H1 (cell line): ENCODE data around the gene ADGB. TPM values are rescaled to one million over a fixed set of nuclear protein-coding genes. Genes with fewer than 3 reads are reported as not detected.

ENCODE experiments used
- CTCF ChIA-PET: fragments of 300-600 bp; sonication (Branson Sonifier 250); formaldehyde crosslinking; loops from one replicate; lab custom pipeline; 2021; ENCODE audit not compliant: partially characterized antibody; lab: Charles Lee
- POLR2A ChIA-PET: fragments of 300-600 bp; sonication (Branson Sonifier 250); formaldehyde crosslinking; loops from one replicate; lab custom pipeline; 2021; ENCODE audit warnings: inconsistent platforms; ENCODE audit not compliant: partially characterized antibody; lab: Charles Lee
- DNase-seq, 2 experiments: peaks; one replicate each; pipeline versions ENCODE4 v3.0.0 to v3.0.0-alpha.2; 2010 to 2022; ENCODE audit warnings: low spot score in 2 of 2, low read depth in 1 of 2, mixed read lengths in 1 of 2
- FAIRE-seq: peaks from 2 replicates; lab custom pipeline; 2011; peaks lifted over from hg19 to GRCh38; lab: Jason Lieb, UNC
- H2AFZ ChIP-seq: 2 replicates; pipeline ENCODE4 v1.8.1; 2012; ENCODE audit warnings: low read length, inconsistent platforms
- H2AK5ac ChIP-seq: 2 replicates; pipeline ENCODE4 v1.6.1; 2013; ENCODE audit warnings: low read depth, low read length
- H2BK120ac ChIP-seq: replicated peaks from 2 replicates; pipeline ENCODE3; 2013; ENCODE audit warnings: low read depth, low read length, inconsistent platforms
- H2BK12ac ChIP-seq: 2 replicates; pipeline ENCODE4 v1.6.1; 2013; ENCODE audit warnings: low read depth, low read length
- H2BK15ac ChIP-seq: 2 replicates; pipeline ENCODE4 v1.6.1; 2013; ENCODE audit warnings: low read length
- H2BK20ac ChIP-seq: 2 replicates; pipeline ENCODE4 v1.6.1; 2013; ENCODE audit warnings: low read length
- H2BK5ac ChIP-seq: 2 replicates; pipeline ENCODE4 v1.6.1; 2013; ENCODE audit warnings: low read depth, low read length
- H3K14ac ChIP-seq: 2 replicates; pipeline ENCODE4 v1.6.1; 2013; ENCODE audit warnings: inconsistent platforms; ENCODE audit not compliant: insufficient read length
- H3K18ac ChIP-seq: 2 replicates; pipeline ENCODE4 v1.6.1; 2013; ENCODE audit warnings: low read length; ENCODE audit errors: extremely low read depth
- H3K23ac ChIP-seq: 2 replicates; pipeline ENCODE4 v1.6.1; 2013; ENCODE audit warnings: inconsistent platforms; ENCODE audit not compliant: insufficient read length
- H3K23me2 ChIP-seq: 2 replicates; pipeline ENCODE4 v1.6.1; 2013; ENCODE audit warnings: low read depth, low read length
- H3K27ac ChIP-seq: 2 replicates; pipeline ENCODE4 v1.6.1; 2011; ENCODE audit warnings: low read depth, low read length, inconsistent platforms
- H3K27me3 ChIP-seq, 4 experiments: replicated peaks in 1 of 4; 1 replicate in 1 of 4; 2 replicates in 3 of 4; pipeline versions ENCODE4 v1.6.1 to v1.8.1; 2011 to 2013; ENCODE audit warnings: low read length in 3 of 4, mild to moderate bottlenecking in 3 of 4, inconsistent platforms in 2 of 4, mixed read lengths in 2 of 4, moderate library complexity in 1 of 4; ENCODE audit not compliant: control insufficient read depth in 3 of 4, insufficient read depth in 3 of 4; ENCODE audit errors: extremely low read depth in 1 of 4
- H3K36me3 ChIP-seq, 4 experiments: 2 replicates each; pipeline versions ENCODE4 v1.6.1 to v1.8.1; 2011 to 2013; ENCODE audit warnings: mild to moderate bottlenecking in 4 of 4, low read length in 3 of 4, moderate library complexity in 2 of 4, control low read depth in 1 of 4, inconsistent platforms in 1 of 4; ENCODE audit not compliant: insufficient read depth in 4 of 4, control insufficient read depth in 2 of 4
- H3K4ac ChIP-seq: replicated peaks from 2 replicates; pipeline ENCODE3; 2013; ENCODE audit warnings: low read length, low read depth, mixed read lengths, inconsistent platforms; ENCODE audit not compliant: insufficient read length
- H3K4me1 ChIP-seq, 4 experiments: replicated peaks in 1 of 4; 1 replicate in 1 of 4; 2 replicates in 3 of 4; pipeline versions ENCODE4 v1.6.1 to v1.8.1; 2011 to 2013; ENCODE audit warnings: low read length in 3 of 4, inconsistent platforms in 2 of 4, mixed read lengths in 1 of 4; ENCODE audit not compliant: insufficient read depth in 4 of 4, control insufficient read depth in 3 of 4
- H3K4me2 ChIP-seq, 2 experiments: 2 replicates each; pipeline versions ENCODE4 v1.6.1 to v1.8.1; 2011 to 2013; ENCODE audit warnings: low read depth in 2 of 2, low read length in 2 of 2, control low read depth in 1 of 2, inconsistent platforms in 1 of 2, mild to moderate bottlenecking in 1 of 2; ENCODE audit not compliant: insufficient read depth in 1 of 2
- H3K4me3 ChIP-seq, 4 experiments: fragments of 200-600, 300-600 bp in 1 of 4; sonication (generic), shearing (Covaris generic), sonication (Bioruptor Twin) in 1 of 4; 2 replicates each; pipeline versions ENCODE4 v1.5.1 to v1.8.1; 2011 to 2016; ENCODE audit warnings: low read length in 4 of 4, low read depth in 3 of 4, control low read depth in 2 of 4, inconsistent platforms in 2 of 4, mild to moderate bottlenecking in 2 of 4, mixed read lengths in 1 of 4, moderate library complexity in 1 of 4; ENCODE audit not compliant: insufficient read depth in 2 of 4; ENCODE audit errors: extremely low read depth in 1 of 4
- H3K56ac ChIP-seq: replicated peaks from 2 replicates; pipeline ENCODE3; 2013; ENCODE audit warnings: low read depth, mild to moderate bottlenecking, mixed read lengths, low read length, inconsistent platforms; ENCODE audit not compliant: insufficient read length
- H3K79me1 ChIP-seq: 2 replicates; pipeline ENCODE4 v1.6.1; 2013; ENCODE audit warnings: low read depth, low read length, control low read depth
- H3K79me2 ChIP-seq, 2 experiments: 2 replicates each; pipeline versions ENCODE4 v1.6.1 to v1.8.1; 2012 to 2013; ENCODE audit warnings: low read length in 2 of 2, mild to moderate bottlenecking in 2 of 2, inconsistent platforms in 1 of 2; ENCODE audit not compliant: insufficient read depth in 2 of 2, control insufficient read depth in 1 of 2
- H3K9ac ChIP-seq, 4 experiments: replicated peaks in 1 of 4; 1 replicate in 1 of 4; 2 replicates in 3 of 4; pipeline versions ENCODE4 v1.6.1 to v1.8.1; 2011 to 2013; ENCODE audit warnings: low read depth in 3 of 4, low read length in 3 of 4, control low read depth in 2 of 4, mild to moderate bottlenecking in 2 of 4, moderate library complexity in 2 of 4, inconsistent platforms in 1 of 4; ENCODE audit errors: extremely low read depth in 1 of 4
- H3K9me3 ChIP-seq, 2 experiments: 2 replicates each; pipeline versions ENCODE4 v1.6.1 to v1.8.1; 2012 to 2013; ENCODE audit warnings: mild to moderate bottlenecking in 2 of 2, moderate library complexity in 2 of 2, control low read depth in 1 of 2, inconsistent platforms in 1 of 2, low read depth in 1 of 2, low read length in 1 of 2, mixed read lengths in 1 of 2; ENCODE audit not compliant: insufficient read depth in 2 of 2
- H4K20me1 ChIP-seq, 2 experiments: replicated peaks in 1 of 2; 2 replicates each; pipeline versions ENCODE3 to v1.8.1; 2011 to 2013; ENCODE audit warnings: inconsistent platforms in 2 of 2, low read length in 2 of 2, mild to moderate bottlenecking in 1 of 2; ENCODE audit not compliant: insufficient read depth in 2 of 2, control insufficient read depth in 1 of 2
- H4K5ac ChIP-seq: 2 replicates; pipeline ENCODE4 v1.6.1; 2013; ENCODE audit warnings: low read length, low read depth, mixed read lengths, inconsistent platforms; ENCODE audit not compliant: insufficient read length
- H4K8ac ChIP-seq: 2 replicates; pipeline ENCODE4 v1.8.0; 2013; ENCODE audit warnings: mild to moderate bottlenecking, moderate library complexity, low read length, inconsistent platforms; ENCODE audit not compliant: insufficient read depth; ENCODE audit errors: extremely low read depth
- H4K91ac ChIP-seq: replicated peaks from 2 replicates; pipeline ENCODE3; 2013; ENCODE audit warnings: low read length, mixed read lengths, inconsistent platforms; ENCODE audit not compliant: insufficient read length
- ATF3 ChIP-seq: IDR thresholded peaks from 2 replicates; pipeline ENCODE4 v1.6.1; 2011; ENCODE audit warnings: low read depth, mild to moderate bottlenecking, low read length; ENCODE audit not compliant: insufficient read depth
- BCL11A ChIP-seq, 2 experiments: IDR thresholded peaks; one replicate each; pipeline ENCODE4 v1.6.1; 2011; ENCODE audit warnings: low read depth in 2 of 2, low read length in 2 of 2, mild to moderate bottlenecking in 2 of 2
- CHD1 ChIP-seq: IDR thresholded peaks from 2 replicates; pipeline ENCODE4 v1.6.1; 2012; ENCODE audit warnings: low read depth, low read length, improper control_type of control experiment
- GABPA ChIP-seq: IDR thresholded peaks from 2 replicates; pipeline ENCODE4 v1.6.1; 2011; ENCODE audit warnings: mild to moderate bottlenecking, low read length, moderate library complexity, borderline replicate concordance; ENCODE audit not compliant: insufficient read depth
- KDM5A ChIP-seq: fragments of 200-600 bp; IDR thresholded peaks from 2 replicates; pipeline ENCODE4 v1.7.1; 2012; ENCODE audit warnings: mild to moderate bottlenecking, low read length, inconsistent platforms, mixed read lengths
- MAX ChIP-seq: IDR thresholded peaks from 2 replicates; pipeline ENCODE4 v1.6.1; 2012; ENCODE audit warnings: inconsistent platforms
- PHF8 ChIP-seq: fragments of 200-600 bp; sonication (generic); conservative IDR thresholded peaks from 2 replicates; pipeline ENCODE4 v1.7.1; 2012; ENCODE audit warnings: low read depth, mild to moderate bottlenecking, inconsistent platforms, low read length, moderate library complexity
- RXRA ChIP-seq: IDR thresholded peaks from 2 replicates; pipeline ENCODE4 v1.6.1; 2011; ENCODE audit warnings: low read depth, mild to moderate bottlenecking, low read length, moderate library complexity; ENCODE audit not compliant: insufficient read depth
- SAP30 ChIP-seq: fragments of 300-600 bp; sonication (generic); IDR thresholded peaks from 2 replicates; pipeline ENCODE4 v1.7.1; 2012; ENCODE audit warnings: low read length, moderate library complexity, mild to moderate bottlenecking, inconsistent platforms; ENCODE audit not compliant: insufficient read depth, insufficient replicate concordance
- SIRT6 ChIP-seq: IDR thresholded peaks from one replicate; pipeline ENCODE4 v1.7.1; 2012; ENCODE audit warnings: low read length, inconsistent platforms
- SIX5 ChIP-seq: IDR thresholded peaks from 2 replicates; pipeline ENCODE4 v1.6.1; 2011; ENCODE audit warnings: mild to moderate bottlenecking, low read depth, low read length
- SUZ12 ChIP-seq: fragments of 200-600 bp; sonication (generic); IDR thresholded peaks from 2 replicates; pipeline ENCODE4 v1.6.1; 2012; ENCODE audit warnings: mild to moderate bottlenecking, inconsistent platforms, low read length, moderate library complexity, mixed read lengths
- TBP ChIP-seq: IDR thresholded peaks from 2 replicates; pipeline ENCODE4 v1.6.1; 2011; ENCODE audit warnings: low read depth, low read length, improper control_type of control experiment
- TCF12 ChIP-seq: IDR thresholded peaks from 2 replicates; pipeline ENCODE4 v1.6.1; 2011; ENCODE audit warnings: low read depth, mild to moderate bottlenecking, low read length
- TEAD4 ChIP-seq: IDR thresholded peaks from 2 replicates; pipeline ENCODE4 v1.6.1; 2012; ENCODE audit warnings: low read depth, low read length, inconsistent platforms, mixed read lengths
- WGBS, 2 experiments: shearing (Covaris generic) in 1 of 2; methylation state at CpG; one replicate each; pipeline versions ENCODE4 v1.1.6 to v1.1.7; 2013 to 2015; ENCODE audit warnings: low lambda C conversion rate in 2 of 2, mixed read lengths in 2 of 2, inconsistent platforms in 1 of 2, low coverage in 1 of 2, missing lambda C conversion rate in 1 of 2; ENCODE audit not compliant: insufficient replicate concordance in 2 of 2, insufficient coverage in 1 of 2, insufficient read length in 1 of 2; ENCODE audit errors: extremely low coverage in 1 of 2, missing lambda C conversion rate in 1 of 2; 5-methylcytosine and 5-hydroxymethylcytosine counted together
- polyA plus RNA-seq, 7 experiments: library from polyadenylated mRNA; depleted of rRNA in 3 of 7; stranded (reverse) in 5 of 7; unstranded in 2 of 7; fragments of >200 nt in 5 of 7; fragments of 200-250 nt in 2 of 7; gene quantifications; 1 replicate in 5 of 7; 2 replicates in 1 of 7; 4 replicates in 1 of 7; pipeline versions ENCODE4 v1.2.1 to v1.2.3, GENCODE V29; 2011 to 2013; ENCODE audit warnings: missing spikeins in 2 of 7, mixed read lengths in 2 of 7
- total RNA-seq: library from RNA; stranded (reverse); fragmentation: NEBNext Ultra II Directional; extraction: Animal tissue kit (Norgen Biotek cat#: 25700); gene quantifications from 2 replicates; pipeline ENCODE4 v1.2.1, GENCODE V29; 2021

The ADGB gene
- total and polyA plus RNA-seq, 2 of the 8 experiments (the other 6 are each of a cell fraction or from before 2014, with no cell fraction given) = not detected

GRCh38 chr6:146861716-146862115, 262.9 kb downstream of the ADGB start:
- H2BK120ac ChIP-seq = no peak overlapping the region
- H3K4me1 ChIP-seq = peaks cover 0 to 2% (median 0%) of the 10 kb centered on the region in 4 experiments; a peak in 1 of 7 replicates
- H3K18ac ChIP-seq = no peak overlapping the region
- no peak overlapping the region for H2BK20ac ChIP-seq
- ChIA-PET POLR2A (no interaction called here), CTCF (no interaction called here)
- H3K23me2 ChIP-seq = no peaks in the 10 kb centered on the region; the same call in 1 of the 2 replicates
- H4K8ac ChIP-seq = no peak overlapping the region
- no peak overlapping the region for H2AFZ ChIP-seq
- no peak overlapping the region for H2BK5ac ChIP-seq
- no peak overlapping the region for H3K14ac ChIP-seq
- H3K9ac ChIP-seq = no peak overlapping the region
- H2BK15ac ChIP-seq = no peak overlapping the region
- no peaks in the 10 kb centered on the region for H3K9me3 ChIP-seq
- no peak overlapping the region for H3K56ac ChIP-seq
- no peak overlapping the region for H3K4ac ChIP-seq
- 83% methylated on average over 3 of the region's 3 CpGs; no CpG with 5 or more reads in 1 of the 2 experiments for WGBS, 2 experiments
- H3K27ac ChIP-seq = no peak overlapping the region
- H2BK12ac ChIP-seq = no peak overlapping the region
- no peaks in the 10 kb centered on the region for H3K36me3 ChIP-seq
- no peaks in the 10 kb centered on the region for H3K79me1 ChIP-seq
- DNase-seq (no peak), FAIRE-seq (no peak)
- H2AK5ac ChIP-seq = no peak overlapping the region
- no peaks in the 10 kb centered on the region for H4K20me1 ChIP-seq
- H3K79me2 ChIP-seq = no peaks in the 10 kb centered on the region
- no peak overlapping the region for H4K5ac ChIP-seq
- no peak overlapping the region for H3K23ac ChIP-seq
- H4K91ac ChIP-seq = no peak overlapping the region
- H3K27me3 ChIP-seq = no peaks in the 10 kb centered on the region
- H3K4me3 ChIP-seq = no peak overlapping the region
- no peak overlapping the region for H3K4me2 ChIP-seq
- TF ChIP-seq SIX5 = no peak
- no peak for TF ChIP-seq TEAD4
- TF ChIP-seq KDM5A = no peak
- TF ChIP-seq GABPA = no peak
- no peak for TF ChIP-seq MAX
- TF ChIP-seq SIRT6 = no peak
- no peak for TF ChIP-seq RXRA
- no peak for TF ChIP-seq TBP
- TF ChIP-seq PHF8 = no peak
- no peak for TF ChIP-seq ATF3
- no peak for TF ChIP-seq SAP30
- TF ChIP-seq TCF12 = no peak
- TF ChIP-seq BCL11A (IDR thresholded peaks at IDR 0.05; ENCODE audit: low read depth in 2 of 2, low read length in 2 of 2) = no peak
- TF ChIP-seq SUZ12 = no peak
- TF ChIP-seq CHD1 = no peak
